ENCODE measurements around the gene AMT.
A peak's percentile ranks its signal among the peaks of the same experiment; 100 is the strongest.

The AMT gene

GRCh38 chr3:49424816-49425215, 2.5 kb upstream of the AMT start:
- Histone ChIP-seq H3K4me3 (ENCODE audit: insufficient read depth, low read depth, low read length, poor library complexity, severe bottlenecking) (no peak overlapping the region), H3K36me3 (ENCODE audit: control insufficient read depth, insufficient read depth, low read length) (peaks cover 4% of the 10 kb centered on the region), H3K27ac (ENCODE audit: insufficient read depth, low read length, poor library complexity, severe bottlenecking) (no peak overlapping the region), H3K9me3 (ENCODE audit: control insufficient read depth, low read length) (no peaks in the 10 kb centered on the region), H3K4me1 (ENCODE audit: control insufficient read depth, insufficient read depth, low read length, poor library complexity, severe bottlenecking) (peaks cover 9% of the 10 kb centered on the region), H3K27me3 (replicated peaks; ENCODE audit: control insufficient read depth, insufficient read depth, low read length, poor library complexity, severe bottlenecking) (no peaks in the 10 kb centered on the region)
- no peak for DNase-seq

- Histone ChIP-seq H3K4me1 (ENCODE audit: control insufficient read depth, insufficient read depth, low read length, poor library complexity, severe bottlenecking) (peaks cover 15% of the 10 kb centered on the region), H3K27me3 (replicated peaks; ENCODE audit: control insufficient read depth, insufficient read depth, low read length, poor library complexity, severe bottlenecking) (no peaks in the 10 kb centered on the region), H3K27ac (ENCODE audit: insufficient read depth, low read length, poor library complexity, severe bottlenecking) (no peak overlapping the region), H3K36me3 (ENCODE audit: control insufficient read depth, insufficient read depth, low read length) (peaks cover 4% of the 10 kb centered on the region), H3K9me3 (ENCODE audit: control insufficient read depth, low read length) (no peaks in the 10 kb centered on the region), H3K4me3 (ENCODE audit: insufficient read depth, low read depth, low read length, poor library complexity, severe bottlenecking) (no peak overlapping the region)
- no peak for DNase-seq
These were observed 339 bp downstream of the AMT start for GRCh38 chr3:49421890-49422378.

- H3K27me3 ChIP-seq (replicated peaks; ENCODE audit: control insufficient read depth, insufficient read depth, low read length, poor library complexity, severe bottlenecking), result no peaks in the 10 kb centered on the region
- DNase-seq, result no peak
- peaks cover 4% of the 10 kb centered on the region for H3K36me3 ChIP-seq (ENCODE audit: control insufficient read depth, insufficient read depth, low read length)
- peaks cover 42% of the 10 kb centered on the region for H3K4me1 ChIP-seq (ENCODE audit: control insufficient read depth, insufficient read depth, low read length, poor library complexity, severe bottlenecking)
- H3K9me3 ChIP-seq (ENCODE audit: control insufficient read depth, low read length), result no peaks in the 10 kb centered on the region
- H3K4me3 ChIP-seq (ENCODE audit: insufficient read depth, low read depth, low read length, poor library complexity, severe bottlenecking), result no peak overlapping the region
- peak overlapping the region; percentile 92 for H3K27ac ChIP-seq (ENCODE audit: insufficient read depth, low read length, poor library complexity, severe bottlenecking)
These were observed 4.7 kb downstream of the AMT start for GRCh38 chr3:49417516-49418120.

- H3K27me3 ChIP-seq (replicated peaks; ENCODE audit: control insufficient read depth, insufficient read depth, low read length, poor library complexity, severe bottlenecking), result no peaks in the 10 kb centered on the region
- peaks cover 4% of the 10 kb centered on the region for H3K36me3 ChIP-seq (ENCODE audit: control insufficient read depth, insufficient read depth, low read length)
- no peak for DNase-seq
- H3K9me3 ChIP-seq (ENCODE audit: control insufficient read depth, low read length), result no peaks in the 10 kb centered on the region
- H3K4me3 ChIP-seq (ENCODE audit: insufficient read depth, low read depth, low read length, poor library complexity, severe bottlenecking), result no peak overlapping the region
- H3K27ac ChIP-seq (ENCODE audit: insufficient read depth, low read length, poor library complexity, severe bottlenecking), result peak overlapping the region; percentile 92
- peaks cover 47% of the 10 kb centered on the region for H3K4me1 ChIP-seq (ENCODE audit: control insufficient read depth, insufficient read depth, low read length, poor library complexity, severe bottlenecking)
These were observed 5.4 kb downstream of the AMT start for GRCh38 chr3:49416867-49417266.

GRCh38 chr3:49415931-49416601, 6.2 kb downstream of the AMT start:
- Histone ChIP-seq H3K4me3 (ENCODE audit: insufficient read depth, low read depth, low read length, poor library complexity, severe bottlenecking) (peak overlapping the region; percentile 42), H3K27ac (ENCODE audit: insufficient read depth, low read length, poor library complexity, severe bottlenecking) (peak overlapping the region; percentile 92), H3K36me3 (ENCODE audit: control insufficient read depth, insufficient read depth, low read length) (no peaks in the 10 kb centered on the region), H3K4me1 (ENCODE audit: control insufficient read depth, insufficient read depth, low read length, poor library complexity, severe bottlenecking) (peaks cover 47% of the 10 kb centered on the region), H3K27me3 (replicated peaks; ENCODE audit: control insufficient read depth, insufficient read depth, low read length, poor library complexity, severe bottlenecking) (no peaks in the 10 kb centered on the region), H3K9me3 (ENCODE audit: control insufficient read depth, low read length) (no peaks in the 10 kb centered on the region)
- DNase-seq, result peak; percentile 61 to 69 (median 68)

- peak overlapping the region; percentile 92 for H3K27ac ChIP-seq (ENCODE audit: insufficient read depth, low read length, poor library complexity, severe bottlenecking)
- H3K4me1 ChIP-seq (ENCODE audit: control insufficient read depth, insufficient read depth, low read length, poor library complexity, severe bottlenecking), result peaks cover 52% of the 10 kb centered on the region
- no peak for DNase-seq
These were observed 7.5 kb downstream of the AMT start for GRCh38 chr3:49414753-49415152.

GRCh38 chr3:49413338-49413734, 8.9 kb downstream of the AMT start:
- Histone ChIP-seq H3K27me3 (replicated peaks; ENCODE audit: control insufficient read depth, insufficient read depth, low read length, poor library complexity, severe bottlenecking) (no peaks in the 10 kb centered on the region), H3K27ac (ENCODE audit: insufficient read depth, low read length, poor library complexity, severe bottlenecking) (no peak overlapping the region), H3K4me3 (ENCODE audit: insufficient read depth, low read depth, low read length, poor library complexity, severe bottlenecking) (peak overlapping the region; percentile 68), H3K4me1 (ENCODE audit: control insufficient read depth, insufficient read depth, low read length, poor library complexity, severe bottlenecking) (peaks cover 60% of the 10 kb centered on the region), H3K36me3 (ENCODE audit: control insufficient read depth, insufficient read depth, low read length) (no peaks in the 10 kb centered on the region), H3K9me3 (ENCODE audit: control insufficient read depth, low read length) (no peaks in the 10 kb centered on the region)
- no peak for DNase-seq

More at GRCh38 chr3:49414753-49415152, 7.5 kb downstream of the AMT start:
- H3K9me3 ChIP-seq (ENCODE audit: control insufficient read depth, low read length), result no peaks in the 10 kb centered on the region
- H3K36me3 ChIP-seq (ENCODE audit: control insufficient read depth, insufficient read depth, low read length), result no peaks in the 10 kb centered on the region
- H3K27me3 ChIP-seq (replicated peaks; ENCODE audit: control insufficient read depth, insufficient read depth, low read length, poor library complexity, severe bottlenecking), result no peaks in the 10 kb centered on the region
- no peak overlapping the region for H3K4me3 ChIP-seq (ENCODE audit: insufficient read depth, low read depth, low read length, poor library complexity, severe bottlenecking)

- no peaks in the 10 kb centered on the region for H3K9me3 ChIP-seq (ENCODE audit: control insufficient read depth, low read length)
- H3K4me3 ChIP-seq (ENCODE audit: insufficient read depth, low read depth, low read length, poor library complexity, severe bottlenecking), result peak overlapping the region; percentile 68
- H3K27me3 ChIP-seq (replicated peaks; ENCODE audit: control insufficient read depth, insufficient read depth, low read length, poor library complexity, severe bottlenecking), result no peaks in the 10 kb centered on the region
- no peak for DNase-seq
- peak overlapping the region; percentile 93 for H3K27ac ChIP-seq (ENCODE audit: insufficient read depth, low read length, poor library complexity, severe bottlenecking)
- H3K4me1 ChIP-seq (ENCODE audit: control insufficient read depth, insufficient read depth, low read length, poor library complexity, severe bottlenecking), result peaks cover 59% of the 10 kb centered on the region
- H3K36me3 ChIP-seq (ENCODE audit: control insufficient read depth, insufficient read depth, low read length), result no peaks in the 10 kb centered on the region
These were observed 9.5 kb downstream of the AMT start for GRCh38 chr3:49412632-49413337.

- peak within 1 kb of the TSS; percentile 93 for H3K27ac ChIP-seq (ENCODE audit: insufficient read depth, low read length, poor library complexity, severe bottlenecking)
- H3K9me3 ChIP-seq (ENCODE audit: control insufficient read depth, low read length), result no peaks in the 10 kb centered on the region
- no peaks in the 10 kb centered on the region for H3K27me3 ChIP-seq (replicated peaks; ENCODE audit: control insufficient read depth, insufficient read depth, low read length, poor library complexity, severe bottlenecking)
- H3K36me3 ChIP-seq (ENCODE audit: control insufficient read depth, insufficient read depth, low read length), result no peaks in the 10 kb centered on the region
- peak within 1 kb of the TSS; percentile 68 for H3K4me3 ChIP-seq (ENCODE audit: insufficient read depth, low read depth, low read length, poor library complexity, severe bottlenecking)
- DNase-seq, result peak; percentile 98 to 99 (median 99)
- peaks cover 55% of the 10 kb centered on the region for H3K4me1 ChIP-seq (ENCODE audit: control insufficient read depth, insufficient read depth, low read length, poor library complexity, severe bottlenecking)
These were observed 10.2 kb downstream of the AMT start, which contains the start of the genes RHOA and TCTA for GRCh38 chr3:49411968-49412631. TSS of gene RHOA (minus strand) at chr3:49411976. CDS start at chr3:49375589, 36,387 bp downstream. TSS of gene TCTA (plus strand) at chr3:49412423. CDS start at chr3:49412427, 4 bp downstream.
